SK-N-MC (cell line): ENCODE data around the gene C2orf72.

Experiments used
- EZH2 ChIP-seq: fragments of 200-600 bp; sonication (generic); IDR thresholded peaks from one replicate; pipeline ENCODE4 v1.6.1; 2017; ENCODE audit warnings: antibody characterized with exemption
- POLR2AphosphoS5 ChIP-seq: IDR thresholded peaks from 2 replicates; pipeline ENCODE4 v1.6.1; 2012; ENCODE audit warnings: mild to moderate bottlenecking, low read depth, low read length, borderline replicate concordance

GRCh38 chr2:231028889-231029288, 8.4 kb upstream of the C2orf72 start:
- TF ChIP-seq EZH2, result no peak
- no peak for TF ChIP-seq POLR2AphosphoS5
